Esophagus muscularis mucosa (tissue), 3 donors: ENCODE results near the gene RIPPLY2.

Source experiments
- POLR2A ChIP-seq: fragments of 450-650 bp; IDR thresholded peaks from one replicate; pipeline ENCODE4 v1.6.1; 2017; ENCODE audit warnings: antibody characterized with exemption, moderate library complexity, mild to moderate bottlenecking, low read depth
- POLR2AphosphoS5 ChIP-seq, 2 donors: sonication (generic); formaldehyde crosslinking; IDR thresholded peaks; one replicate each; pipeline ENCODE4 v1.6.1; 2017; ENCODE audit warnings: antibody characterized with exemption in 2 of 2
- TF ChIP-seq, protein P1 (sequence below), 3 experiments: fragments of 200-600 bp in 2 of 3; fragments of 450-650 bp in 1 of 3; sonication (generic) in 2 of 3; IDR thresholded peaks; one replicate each; pipeline ENCODE4 v1.5.1; 2017 to 2019; ENCODE audit warnings: antibody characterized with exemption in 3 of 3, mild to moderate bottlenecking in 2 of 3, moderate library complexity in 1 of 3

DNA sequence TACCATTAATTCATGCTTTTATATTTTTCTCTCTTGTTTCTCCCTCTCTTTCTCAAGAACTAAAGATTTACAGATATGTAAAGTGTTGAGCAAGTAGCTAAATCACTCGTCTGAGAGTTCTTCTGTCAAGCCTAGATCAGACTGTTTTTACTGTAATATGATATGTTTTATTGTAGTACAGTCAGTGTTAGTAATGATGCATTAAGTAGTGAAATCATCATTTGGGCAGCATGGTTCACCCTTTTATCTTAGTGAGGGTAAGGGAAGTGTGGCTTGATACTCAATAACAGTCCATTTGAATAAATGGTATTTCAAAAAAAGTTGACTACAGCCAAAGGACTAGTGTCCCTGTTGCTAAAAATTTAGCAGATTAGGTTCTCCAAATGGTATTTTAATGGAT is 15.5 kb downstream of the RIPPLY2 start:
- TF ChIP-seq, protein P1, sequence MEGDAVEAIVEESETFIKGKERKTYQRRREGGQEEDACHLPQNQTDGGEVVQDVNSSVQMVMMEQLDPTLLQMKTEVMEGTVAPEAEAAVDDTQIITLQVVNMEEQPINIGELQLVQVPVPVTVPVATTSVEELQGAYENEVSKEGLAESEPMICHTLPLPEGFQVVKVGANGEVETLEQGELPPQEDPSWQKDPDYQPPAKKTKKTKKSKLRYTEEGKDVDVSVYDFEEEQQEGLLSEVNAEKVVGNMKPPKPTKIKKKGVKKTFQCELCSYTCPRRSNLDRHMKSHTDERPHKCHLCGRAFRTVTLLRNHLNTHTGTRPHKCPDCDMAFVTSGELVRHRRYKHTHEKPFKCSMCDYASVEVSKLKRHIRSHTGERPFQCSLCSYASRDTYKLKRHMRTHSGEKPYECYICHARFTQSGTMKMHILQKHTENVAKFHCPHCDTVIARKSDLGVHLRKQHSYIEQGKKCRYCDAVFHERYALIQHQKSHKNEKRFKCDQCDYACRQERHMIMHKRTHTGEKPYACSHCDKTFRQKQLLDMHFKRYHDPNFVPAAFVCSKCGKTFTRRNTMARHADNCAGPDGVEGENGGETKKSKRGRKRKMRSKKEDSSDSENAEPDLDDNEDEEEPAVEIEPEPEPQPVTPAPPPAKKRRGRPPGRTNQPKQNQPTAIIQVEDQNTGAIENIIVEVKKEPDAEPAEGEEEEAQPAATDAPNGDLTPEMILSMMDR (IDR thresholded peaks at IDR 0.05), result no peak
- TF ChIP-seq POLR2AphosphoS5 (IDR thresholded peaks at IDR 0.05), result no peak
- no peak for TF ChIP-seq POLR2A
